Measurements from ENCODE around the gene SDCBP2.

SDCBP2 gene

GRCh38 chr20:1295276-1295930 lies 33.5 kb downstream of the SDCBP2 start:
- no peak for TF ChIP-seq TAF1 (IDR thresholded peaks at IDR 0.05; ENCODE audit: low read depth)
- TF ChIP-seq TEAD4 (IDR thresholded peaks at IDR 0.05): no peak
- no peak for TF ChIP-seq RAD21 (IDR thresholded peaks at IDR 0.05; ENCODE audit: low read depth)
- no peak for TF ChIP-seq CREB1 (IDR thresholded peaks at IDR 0.05; ENCODE audit: low read depth)
- no peak for TF ChIP-seq YY1 (IDR thresholded peaks at IDR 0.05; ENCODE audit: low read depth)
- TF ChIP-seq, protein P1, sequence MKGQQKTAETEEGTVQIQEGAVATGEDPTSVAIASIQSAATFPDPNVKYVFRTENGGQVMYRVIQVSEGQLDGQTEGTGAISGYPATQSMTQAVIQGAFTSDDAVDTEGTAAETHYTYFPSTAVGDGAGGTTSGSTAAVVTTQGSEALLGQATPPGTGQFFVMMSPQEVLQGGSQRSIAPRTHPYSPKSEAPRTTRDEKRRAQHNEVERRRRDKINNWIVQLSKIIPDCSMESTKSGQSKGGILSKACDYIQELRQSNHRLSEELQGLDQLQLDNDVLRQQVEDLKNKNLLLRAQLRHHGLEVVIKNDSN (IDR thresholded peaks at IDR 0.05): no peak
- TF ChIP-seq TCF12 (IDR thresholded peaks at IDR 0.05; ENCODE audit: low read depth): no peak
- no peak for TF ChIP-seq NFIC (IDR thresholded peaks at IDR 0.05)
- TF ChIP-seq EP300 (IDR thresholded peaks at IDR 0.05; ENCODE audit: borderline replicate concordance): no peak
- no peak for TF ChIP-seq MAX (IDR thresholded peaks at IDR 0.05)
- TF ChIP-seq ZBTB7A (IDR thresholded peaks at IDR 0.05; ENCODE audit: low read depth): no peak

GRCh38 chr20:1294497-1294896 lies 34.4 kb downstream of the SDCBP2 start:
- TF ChIP-seq TCF12 (IDR thresholded peaks at IDR 0.05; ENCODE audit: low read depth) (no peak), EP300 (IDR thresholded peaks at IDR 0.05; ENCODE audit: borderline replicate concordance) (no peak), MAX (IDR thresholded peaks at IDR 0.05) (no peak), NFIC (IDR thresholded peaks at IDR 0.05) (no peak), CREB1 (IDR thresholded peaks at IDR 0.05; ENCODE audit: low read depth) (no peak)

DNA sequence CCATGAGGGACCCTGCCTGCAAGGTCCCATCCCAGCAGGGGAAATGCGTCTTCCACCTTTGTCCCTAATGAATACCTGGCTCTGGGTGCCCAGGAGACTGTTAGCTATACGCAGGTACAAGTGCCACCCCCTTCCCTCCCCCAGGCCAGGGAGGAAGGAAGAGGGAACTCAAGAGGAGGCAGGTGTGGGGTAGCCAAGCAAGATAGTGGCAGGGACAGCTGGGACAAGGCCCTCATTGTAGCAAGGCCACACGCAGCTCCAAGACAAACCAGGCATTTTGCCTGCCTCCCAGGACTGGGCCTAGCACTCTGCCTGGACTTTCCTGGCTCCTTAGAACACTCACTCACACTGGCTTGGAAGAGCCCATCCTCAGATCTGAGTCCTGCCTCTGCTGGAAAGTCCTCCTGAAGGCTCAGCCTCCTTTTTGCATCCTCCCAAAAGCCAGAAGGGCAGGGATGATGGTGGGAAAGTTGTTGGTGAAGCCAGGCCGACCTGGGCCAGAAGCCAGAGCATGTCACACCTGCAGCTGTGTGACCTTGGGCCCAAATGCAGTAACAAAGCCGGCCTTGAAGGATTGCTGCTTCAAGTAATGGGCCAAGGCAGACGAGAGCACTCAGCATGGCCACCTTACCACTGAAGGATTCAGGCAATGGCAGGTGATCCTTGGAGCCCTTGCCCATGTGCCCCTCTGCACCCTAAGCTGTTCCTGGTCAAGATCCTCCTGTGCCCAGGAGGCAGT lies 35.1 kb downstream of the SDCBP2 start:
- TF ChIP-seq TAF1 (IDR thresholded peaks at IDR 0.05; ENCODE audit: low read depth) (no peak), EGR1 (IDR thresholded peaks at IDR 0.05) (no peak), TEAD4 (IDR thresholded peaks at IDR 0.05) (no peak), CREB1 (IDR thresholded peaks at IDR 0.05; ENCODE audit: low read depth) (no peak), FOXM1 (IDR thresholded peaks at IDR 0.05; ENCODE audit: borderline replicate concordance, low read depth) (no peak), NFIC (IDR thresholded peaks at IDR 0.05) (no peak), TCF12 (IDR thresholded peaks at IDR 0.05; ENCODE audit: low read depth) (no peak), YY1 (IDR thresholded peaks at IDR 0.05; ENCODE audit: low read depth) (no peak), ZBTB7A (IDR thresholded peaks at IDR 0.05; ENCODE audit: low read depth) (no peak), EP300 (IDR thresholded peaks at IDR 0.05; ENCODE audit: borderline replicate concordance) (no peak), REST (IDR thresholded peaks at IDR 0.05; ENCODE audit: low read depth) (no peak), RAD21 (IDR thresholded peaks at IDR 0.05; ENCODE audit: low read depth) (no peak), MAX (IDR thresholded peaks at IDR 0.05) (no peak), CEBPB (IDR thresholded peaks at IDR 0.05) (no peak)
- TF ChIP-seq, protein P1 (IDR thresholded peaks at IDR 0.05): no peak

DNA sequence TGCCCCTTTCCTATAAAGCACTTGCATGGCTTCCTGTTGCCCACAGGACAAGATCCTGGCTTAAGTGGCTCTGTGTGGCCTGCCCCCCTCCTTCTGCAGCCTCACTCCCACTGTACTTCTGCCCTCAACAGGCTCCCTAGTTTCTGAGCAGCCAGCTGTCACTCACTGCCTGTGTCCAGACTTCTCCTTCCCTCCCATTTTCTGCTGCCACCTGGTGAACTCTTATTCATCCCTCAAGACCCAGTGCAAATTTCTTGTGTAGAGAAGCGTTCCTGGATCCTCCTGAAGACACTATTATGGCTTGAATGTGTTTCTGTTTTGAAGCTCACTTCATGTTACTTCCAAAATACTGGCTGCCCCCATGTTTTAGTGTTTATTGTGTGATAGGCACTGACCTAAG lies 36.3 kb downstream of the SDCBP2 start:
- TF ChIP-seq CREB1 (IDR thresholded peaks at IDR 0.05; ENCODE audit: low read depth) (no peak), CEBPB (IDR thresholded peaks at IDR 0.05) (no peak), ZBTB7A (IDR thresholded peaks at IDR 0.05; ENCODE audit: low read depth) (no peak), REST (IDR thresholded peaks at IDR 0.05; ENCODE audit: low read depth) (no peak), NFIC (IDR thresholded peaks at IDR 0.05) (no peak), EP300 (IDR thresholded peaks at IDR 0.05; ENCODE audit: borderline replicate concordance) (no peak), RAD21 (IDR thresholded peaks at IDR 0.05; ENCODE audit: low read depth) (no peak), YY1 (IDR thresholded peaks at IDR 0.05; ENCODE audit: low read depth) (no peak), TAF1 (IDR thresholded peaks at IDR 0.05; ENCODE audit: low read depth) (no peak), FOXM1 (IDR thresholded peaks at IDR 0.05; ENCODE audit: borderline replicate concordance, low read depth) (no peak), TEAD4 (IDR thresholded peaks at IDR 0.05) (no peak), MAX (IDR thresholded peaks at IDR 0.05) (no peak), EGR1 (IDR thresholded peaks at IDR 0.05) (no peak), TCF12 (IDR thresholded peaks at IDR 0.05; ENCODE audit: low read depth) (no peak)
- TF ChIP-seq, protein P1 (IDR thresholded peaks at IDR 0.05): no peak
